ENCODE measurements around the gene KLHL28. TPM values are rescaled to one million over a fixed set of nuclear protein-coding genes. Genes with fewer than 3 reads are reported as not detected.

Gene KLHL28
- 10 to 100 TPM; 39.5 to 39.7 TPM for total RNA-seq
- 10 to 100 TPM; 41.2 to 53.9 (median 41.9) TPM for polyA plus RNA-seq
- 31.2 to 79.7 (median 52.5) reads per million in 6 experiments for total RNA-seq

- Mint-ChIP-seq H3K36me3 (peaks cover 5 to 30% (median 30%) of the 10 kb centered on the region in 3 donors), H3K4me1 (peaks cover 12 to 67% (median 45%) of the 10 kb centered on the region in 4 donors), H3K9me3 (peaks cover 0 to 39% (median 6%) of the 10 kb centered on the region in 9 donors), H3K4me3 (no peak within 1 kb of the TSS), H3K27ac (no peak within 1 kb of the TSS), H3K27me3 (no peaks in the 10 kb centered on the region)
- POLR2A ChIA-PET: interaction anchor here (0.6 to 4.8 kb wide), 12 partner anchors 17 to 291 kb away, joined by 3 to 60 read pairs (median 4); partner anchors contain the start of genes FANCM, FKBP3, MIS18BP1 and PRPF39
- DNase-seq (peak; percentile 82 to 100 (median 98)), ATAC-seq (peak; percentile 85 to 89)
These were observed at the start of gene KLHL28, which contains the start of gene TOGARAM1 for GRCh38 chr14:44961554-44962333. KLHL28 (minus strand) TSS chr14:44961947; CDS start chr14:44945928, 16,019 bp downstream. TOGARAM1 (plus strand) TSS chr14:44962190; CDS start chr14:44962422, 232 bp downstream.

GRCh38 chr14:45003924-45004323, 42.2 kb upstream of the KLHL28 start:
- no peak for DNase-seq
- Mint-ChIP-seq H3K27me3 (no peaks in the 10 kb centered on the region), H3K4me1 (no peaks in the 10 kb centered on the region), H3K36me3 (peaks cover 0 to 41% (median 16%) of the 10 kb centered on the region in 3 donors), H3K4me3 (no peak overlapping the region), H3K27ac (no peak overlapping the region), H3K9me3 (no peaks in the 10 kb centered on the region)
- no peak for ATAC-seq
- POLR2A ChIA-PET: no interaction called here

- DNase-seq: no peak
- Mint-ChIP-seq H3K27me3 (no peaks in the 10 kb centered on the region), H3K9me3 (peaks cover 0 to 3% (median 0%) of the 10 kb centered on the region in 9 donors), H3K36me3 (peaks cover 16 to 39% (median 31%) of the 10 kb centered on the region in 3 donors), H3K4me1 (peaks cover 0 to 4% (median 0%) of the 10 kb centered on the region in 4 donors), H3K27ac (peak overlapping the region in 1 of 10 donors; percentile 42), H3K4me3 (no peak overlapping the region)
- POLR2A ChIA-PET: no interaction called here
- no peak for ATAC-seq
These were observed 34.1 kb upstream of the KLHL28 start for GRCh38 chr14:44995770-44996294.

- Mint-ChIP-seq H3K27ac (no peak overlapping the region), H3K9me3 (peaks cover 0 to 3% (median 0%) of the 10 kb centered on the region in 9 donors), H3K4me1 (peaks cover 3 to 4% (median 3%) of the 10 kb centered on the region in 4 donors), H3K36me3 (peaks cover 16 to 34% (median 29%) of the 10 kb centered on the region in 3 donors), H3K4me3 (no peak overlapping the region), H3K27me3 (no peaks in the 10 kb centered on the region)
- ATAC-seq (no peak), DNase-seq (no peak)
- POLR2A ChIA-PET: no interaction called here
These were observed 33.4 kb upstream of the KLHL28 start for GRCh38 chr14:44995196-44995595.

- H3K27me3 Mint-ChIP-seq: no peaks in the 10 kb centered on the region
- ATAC-seq (no peak), DNase-seq (no peak)
- peaks cover 4 to 14% (median 11%) of the 10 kb centered on the region in 4 donors for H3K4me1 Mint-ChIP-seq
- H3K27ac Mint-ChIP-seq: peak overlapping the region in 2 of 10 donors; percentile 33 to 56
- H3K9me3 Mint-ChIP-seq: peaks cover 0 to 3% (median 0%) of the 10 kb centered on the region in 9 donors
- H3K4me3 Mint-ChIP-seq: no peak overlapping the region
- peaks cover 0 to 6% (median 6%) of the 10 kb centered on the region in 3 donors for H3K36me3 Mint-ChIP-seq
- POLR2A ChIA-PET: no interaction called here
These were observed 28.8 kb upstream of the KLHL28 start for GRCh38 chr14:44990533-44990932.

GRCh38 chr14:44989497-44990440, 28.0 kb upstream of the KLHL28 start:
- Mint-ChIP-seq H3K4me1 (peaks cover 4 to 14% (median 11%) of the 10 kb centered on the region in 4 donors), H3K4me3 (no peak overlapping the region), H3K36me3 (peaks cover 0 to 6% (median 6%) of the 10 kb centered on the region in 3 donors), H3K27ac (peak overlapping the region in 8 of 10 donors; percentile 8 to 73 (median 31)), H3K9me3 (peaks cover 0 to 3% (median 0%) of the 10 kb centered on the region in 9 donors), H3K27me3 (no peaks in the 10 kb centered on the region)
- ATAC-seq: no peak
- DNase-seq: no peak
- POLR2A ChIA-PET: no interaction called here

GRCh38 chr14:44988694-44989093, 26.9 kb upstream of the KLHL28 start:
- POLR2A ChIA-PET: no interaction called here
- Mint-ChIP-seq H3K9me3 (peaks cover 0 to 3% (median 0%) of the 10 kb centered on the region in 9 donors), H3K27me3 (no peaks in the 10 kb centered on the region), H3K4me3 (no peak overlapping the region), H3K4me1 (peaks cover 4 to 14% (median 11%) of the 10 kb centered on the region in 4 donors), H3K36me3 (peaks cover 0 to 6% (median 5%) of the 10 kb centered on the region in 3 donors), H3K27ac (no peak overlapping the region)
- ATAC-seq (no peak), DNase-seq (no peak)

- peaks cover 0 to 8% (median 7%) of the 10 kb centered on the region in 3 donors for H3K36me3 Mint-ChIP-seq
- no peak for ATAC-seq
- H3K27me3 Mint-ChIP-seq: no peaks in the 10 kb centered on the region
- H3K4me3 Mint-ChIP-seq: no peak overlapping the region
- H3K9me3 Mint-ChIP-seq: no peaks in the 10 kb centered on the region
- POLR2A ChIA-PET: no interaction called here
- peak overlapping the region in 1 of 10 donors; percentile 1 for H3K27ac Mint-ChIP-seq
- DNase-seq: no peak
- H3K4me1 Mint-ChIP-seq: peaks cover 17 to 32% (median 22%) of the 10 kb centered on the region in 4 donors
These were observed 20.8 kb upstream of the KLHL28 start for GRCh38 chr14:44982594-44982993.

- no peak overlapping the region for H3K4me3 Mint-ChIP-seq
- peaks cover 2 to 9% (median 5%) of the 10 kb centered on the region in 3 donors for H3K36me3 Mint-ChIP-seq
- DNase-seq: peak in 1 of 10 donors; percentile 17
- no peaks in the 10 kb centered on the region for H3K9me3 Mint-ChIP-seq
- peak in 1 of 2 donors; percentile 32 for ATAC-seq
- POLR2A ChIA-PET: no interaction called here
- H3K27me3 Mint-ChIP-seq: no peaks in the 10 kb centered on the region
- peaks cover 18 to 34% (median 23%) of the 10 kb centered on the region in 4 donors for H3K4me1 Mint-ChIP-seq
- peak overlapping the region in 1 of 10 donors; percentile 18 for H3K27ac Mint-ChIP-seq
These were observed 19.5 kb upstream of the KLHL28 start for GRCh38 chr14:44981198-44981597.

GRCh38 chr14:44979740-44980356, 18.1 kb upstream of the KLHL28 start:
- peaks cover 5 to 11% (median 9%) of the 10 kb centered on the region in 3 donors for H3K36me3 Mint-ChIP-seq
- H3K4me1 Mint-ChIP-seq: peaks cover 21 to 39% (median 25%) of the 10 kb centered on the region in 4 donors
- ATAC-seq (no peak), DNase-seq (no peak)
- no peaks in the 10 kb centered on the region for H3K9me3 Mint-ChIP-seq
- POLR2A ChIA-PET: interaction anchor here (2.1 kb wide), 1 partner anchor 18 kb away, joined by 7 read pairs; the partner anchor contains the start of genes KLHL28 and TOGARAM1
- H3K27ac Mint-ChIP-seq: peak overlapping the region in 1 of 10 donors; percentile 22
- no peak overlapping the region for H3K4me3 Mint-ChIP-seq
- no peaks in the 10 kb centered on the region for H3K27me3 Mint-ChIP-seq

GRCh38 chr14:44979273-44979672, 17.5 kb upstream of the KLHL28 start:
- Mint-ChIP-seq H3K4me3 (no peak overlapping the region), H3K27ac (no peak overlapping the region), H3K27me3 (no peaks in the 10 kb centered on the region), H3K36me3 (peaks cover 5 to 11% (median 11%) of the 10 kb centered on the region in 3 donors), H3K9me3 (peaks cover 0 to under 1% (median 0%) of the 10 kb centered on the region in 9 donors), H3K4me1 (peaks cover 21 to 39% (median 27%) of the 10 kb centered on the region in 4 donors)
- POLR2A ChIA-PET: interaction anchor here (2.1 kb wide), 1 partner anchor 18 kb away, joined by 7 read pairs; the partner anchor contains the start of genes KLHL28 and TOGARAM1
- DNase-seq (no peak), ATAC-seq (no peak)
